HepG2 (cell line): ENCODE data around the gene RTP5. TPM values are rescaled to one million over a fixed set of nuclear protein-coding genes. Genes with fewer than 3 reads are reported as not detected.

Source experiments
- ATAC-seq: fragments of 200-7000 bp; cut with Tn5 transposase; 3 replicates; pipeline ENCODE4 v1.9.1; 2020; ENCODE audit warnings: mild to moderate bottlenecking, moderate library complexity
- BruUV-seq: library from RNA; stranded (reverse); fragments of 400-500 nt; replicated peaks from 2 replicates; lab custom pipeline; 2021; lab: Mats Ljungman, UMichigan
- CTCF ChIA-PET: fragments of 300-600 bp; formaldehyde crosslinking; extraction: SDS; loops from one replicate; lab custom pipeline; 2021; ENCODE audit warnings: low total read pairs, inconsistent platforms, low intra/inter-chr PET ratio; lab: Yijun Ruan, JAX
- POLR2A ChIA-PET: fragments of 350-600 bp; sonication (Branson Sonifier 250); formaldehyde crosslinking; loops from one replicate; lab custom pipeline; 2020; ENCODE audit warnings: antibody characterized with exemption, inconsistent platforms; lab: Yijun Ruan, JAX
- DNase-seq: peaks from one replicate; pipeline ENCODE4 v3.0.0-alpha.2; 2015; ENCODE audit warnings: low spot score
- FAIRE-seq: peaks from 3 replicates; lab custom pipeline; 2011; peaks lifted over from hg19 to GRCh38; lab: Jason Lieb, UNC
- H2AFZ ChIP-seq: one replicate; pipeline ENCODE4 v1.6.1; 2011; ENCODE audit warnings: low read length, inconsistent platforms
- H3K27ac ChIP-seq: fragments of 300-600 bp; 3 replicates; pipeline ENCODE4 v1.8.0; 2011; ENCODE audit warnings: mixed run types, mild to moderate bottlenecking, mixed read lengths, low read length, inconsistent platforms; ENCODE audit not compliant: insufficient read depth; ENCODE audit errors: extremely low read length
- H3K27me3 ChIP-seq, 2 experiments: fragments of 200-600 bp in 1 of 2; 2 replicates in 1 of 2; 3 replicates in 1 of 2; pipeline versions ENCODE4 v1.6.0 to v1.8.0; 2011; ENCODE audit warnings: low read length in 2 of 2, mild to moderate bottlenecking in 2 of 2, moderate library complexity in 2 of 2, inconsistent platforms in 1 of 2; ENCODE audit not compliant: insufficient read depth in 2 of 2, control insufficient read depth in 1 of 2
- H3K36me3 ChIP-seq, 2 experiments: fragments of 200-600 bp in 1 of 2; replicated peaks in 1 of 2; 2 replicates in 1 of 2; 3 replicates in 1 of 2; pipeline versions ENCODE4 v1.5.1 to v1.8.0; 2011; ENCODE audit warnings: low read length in 2 of 2, inconsistent platforms in 1 of 2; ENCODE audit not compliant: insufficient read depth in 2 of 2, control insufficient read depth in 1 of 2
- H3K4me1 ChIP-seq: 2 replicates; pipeline ENCODE4 v1.5.1; 2012; ENCODE audit warnings: low read length, inconsistent platforms; ENCODE audit not compliant: insufficient read depth
- H3K4me2 ChIP-seq: 2 replicates; pipeline ENCODE4 v1.6.0; 2011; ENCODE audit warnings: low read depth, low read length, inconsistent platforms
- H3K4me3 ChIP-seq, 3 experiments: fragments of 200-600 bp in 1 of 3; sonication (generic), shearing (Covaris generic) in 1 of 3; replicated peaks in 1 of 3; 2 replicates each; pipeline ENCODE4 v1.5.1; 2011 to 2016; ENCODE audit warnings: low read length in 3 of 3, inconsistent platforms in 2 of 3, low read depth in 2 of 3, mild to moderate bottlenecking in 2 of 3, control low read depth in 1 of 3, mixed read lengths in 1 of 3; ENCODE audit not compliant: insufficient read depth in 1 of 3
- H3K79me2 ChIP-seq: one replicate; pipeline ENCODE4 v1.6.1; 2011; ENCODE audit warnings: low read length, inconsistent platforms; ENCODE audit not compliant: insufficient read depth
- H3K9ac ChIP-seq: 2 replicates; pipeline ENCODE4 v1.6.0; 2011; ENCODE audit warnings: mild to moderate bottlenecking, low read depth, low read length, inconsistent platforms; ENCODE audit not compliant: insufficient read depth
- H3K9me3 ChIP-seq: 2 replicates; pipeline ENCODE4 v1.5.1; 2012; ENCODE audit warnings: mild to moderate bottlenecking, low read length
- H4K20me1 ChIP-seq: 2 replicates; pipeline ENCODE4 v1.6.0; 2011; ENCODE audit warnings: inconsistent platforms, mild to moderate bottlenecking, low read length, moderate library complexity; ENCODE audit not compliant: insufficient read depth
- ATAD3A ChIP-seq: sonication (generic); formaldehyde crosslinking; IDR thresholded peaks from 2 replicates; pipeline ENCODE4 v1.4.0; 2020; ENCODE audit warnings: missing genetic modification reagents
- ATF7-NPFF ChIP-seq: sonication (generic); formaldehyde crosslinking; IDR thresholded peaks from 2 replicates; pipeline ENCODE4 v1.8.1; 2023; ENCODE audit warnings: mild to moderate bottlenecking, low read depth, missing genetic modification reagents, moderate library complexity
- CENPBD1 ChIP-seq: sonication (generic); formaldehyde crosslinking; IDR thresholded peaks from 2 replicates; pipeline ENCODE4 v1.8.0; 2022; ENCODE audit warnings: missing genetic modification reagents, low read depth, mild to moderate bottlenecking, borderline replicate concordance
- GABPB1 ChIP-seq: IDR thresholded peaks from 2 replicates; pipeline ENCODE4 v1.6.1; 2016; ENCODE audit warnings: mild to moderate bottlenecking, missing genetic modification reagents, moderate library complexity, missing compliant biosample characterization
- IKZF1 ChIP-seq: fragments of 450-650 bp; IDR thresholded peaks from 2 replicates; pipeline ENCODE4 v1.7.1; 2016
- MAF1 ChIP-seq: sonication (generic); formaldehyde crosslinking; IDR thresholded peaks from 2 replicates; pipeline ENCODE4 v1.5.0; 2020; ENCODE audit warnings: missing genetic modification reagents, borderline replicate concordance
- NFATC3 ChIP-seq: sonication (generic); formaldehyde crosslinking; IDR thresholded peaks from 2 replicates; pipeline ENCODE4 v1.5.1; 2020; ENCODE audit warnings: mild to moderate bottlenecking, missing genetic modification reagents
- NFIC ChIP-seq: IDR thresholded peaks from 2 replicates; pipeline ENCODE4 v1.6.1; 2012; ENCODE audit warnings: mild to moderate bottlenecking, low read length, inconsistent platforms
- PRDM10 ChIP-seq: sonication (generic); formaldehyde crosslinking; IDR thresholded peaks from 2 replicates; pipeline ENCODE4 v1.4.0; 2020; ENCODE audit warnings: low read depth, missing genetic modification reagents
- SCMH1 ChIP-seq: sonication (generic); formaldehyde crosslinking; IDR thresholded peaks from 2 replicates; pipeline ENCODE4 v1.9.0; 2021; ENCODE audit warnings: missing genetic modification reagents, mild to moderate bottlenecking, borderline replicate concordance
- ZBTB46 ChIP-seq: sonication (generic); formaldehyde crosslinking; IDR thresholded peaks from 2 replicates; pipeline ENCODE4 v1.4.0; 2020; ENCODE audit warnings: mild to moderate bottlenecking, missing genetic modification reagents, borderline replicate concordance
- ZNF124 ChIP-seq: sonication (generic); formaldehyde crosslinking; IDR thresholded peaks from 2 replicates; pipeline ENCODE4 v1.4.0; 2020; ENCODE audit warnings: missing genetic modification reagents
- ZNF329 ChIP-seq: sonication (generic); formaldehyde crosslinking; IDR thresholded peaks from 2 replicates; pipeline ENCODE4 v1.9.0; 2021; ENCODE audit warnings: low read depth, mild to moderate bottlenecking, missing genetic modification reagents
- ZNF343 ChIP-seq: sonication (generic); formaldehyde crosslinking; IDR thresholded peaks from 2 replicates; pipeline ENCODE4 v1.4.0; 2020; ENCODE audit warnings: mild to moderate bottlenecking, missing genetic modification reagents
- ZNF543 ChIP-seq: sonication (generic); formaldehyde crosslinking; IDR thresholded peaks from 2 replicates; pipeline ENCODE4 v1.4.0; 2020; ENCODE audit warnings: mild to moderate bottlenecking, missing genetic modification reagents
- ZNF614 ChIP-seq: IDR thresholded peaks from 2 replicates; pipeline ENCODE4 v1.6.1; 2018; ENCODE audit warnings: missing biosample characterization, missing genetic modification reagents, inconsistent platforms, borderline replicate concordance
- ZNF746 ChIP-seq: sonication (generic); formaldehyde crosslinking; IDR thresholded peaks from 2 replicates; pipeline ENCODE4 v1.8.0; 2022; ENCODE audit warnings: mild to moderate bottlenecking, missing genetic modification reagents
- WGBS: methylation state at CpG from one replicate; pipeline ENCODE4 v1.1.6; 2017; ENCODE audit warnings: low lambda C conversion rate; 5-methylcytosine and 5-hydroxymethylcytosine counted together
- in situ Hi-C: cut with HindIII; loops from 2 replicates; pipeline ENCODE4 v1.10.0; 2017; ENCODE audit warnings: low pct_unique_long_range_greater_than_20kb; ENCODE audit not compliant: extremely low pct_ligation_motif_present
- intact Hi-C: fragments of 100-400 bp; cut with micrococcal nuclease; formaldehyde crosslinking; loops from one replicate; pipeline ENCODE4 v1.10.0; 2022; ENCODE audit not compliant: unreplicated experiment
- polyA plus RNA-seq, 8 experiments: library from polyadenylated mRNA; depleted of rRNA in 3 of 8; stranded (reverse) in 7 of 8; unstranded in 1 of 8; fragments of >200 nt; fragmentation: Illumina TruSeq in 4 of 8; extraction: Trizol in 4 of 8; gene quantifications; 2 replicates each; pipeline versions ENCODE4 v1.2.1 to v1.2.3, GENCODE V29; 2011 to 2016; ENCODE audit warnings: low read depth in 4 of 8, missing spikeins in 1 of 8, mixed read lengths in 1 of 8; ENCODE audit not compliant: insufficient read depth in 1 of 8
- total RNA-seq, 5 experiments: library from RNA; depleted of rRNA; stranded (reverse); fragments of >200 nt; fragmentation: Illumina TruSeq; extraction: Trizol; gene quantifications; 2 replicates each; pipeline ENCODE4 v1.2.3, GENCODE V29; 2016; ENCODE audit warnings: low read depth in 1 of 5

Gene RTP5
- total and polyA plus RNA-seq, 2 of the 13 experiments (the other 11 are each of a cell fraction or from before 2014, with no cell fraction given), result not detected

- Histone ChIP-seq H3K9me3 (peaks cover 21% of the 10 kb centered on the region), H3K27ac (no peak overlapping the region), H4K20me1 (no peaks in the 10 kb centered on the region), H3K4me1 (0 out of 2 replicates have a peak, but pooled peaks cover 4% of the 10 kb centered on the region), H3K9ac (no peak overlapping the region), H3K27me3 (peaks cover 6 to 28% of the 10 kb centered on the region in 2 experiments; a peak in 4 of 5 replicates), H3K79me2 (no peaks in the 10 kb centered on the region), H3K36me3 (no peaks in the 10 kb centered on the region), H3K4me3 (no peak overlapping the region), H3K4me2 (no peak overlapping the region), H2AFZ (no peak overlapping the region)
- in situ Hi-C loops, result loop anchor here (10.0 kb wide), 1 partner anchor 138 kb away; the partner anchor contains the start of gene D2HGDH
- FAIRE-seq, result no peak
- ATAC-seq, result no peak
- TF ChIP-seq ZNF343 (CRISPR knock-in tag) (no peak), ATF7-NPFF (no peak), ZNF329 (CRISPR knock-in tag) (no peak), CENPBD1 (CRISPR knock-in tag) (no peak), NFATC3 (CRISPR knock-in tag) (no peak), GABPB1 (CRISPR knock-in tag) (no peak), ATAD3A (no peak), ZNF746 (CRISPR knock-in tag) (no peak), SCMH1 (CRISPR knock-in tag) (no peak), MAF1 (no peak), NFIC (no peak), IKZF1 (no peak), ZNF124 (no peak), ZNF614 (CRISPR knock-in tag) (no peak), ZNF543 (CRISPR knock-in tag) (no peak), PRDM10 (CRISPR knock-in tag) (no peak), ZBTB46 (no peak)
- CTCF ChIA-PET, result no interaction called here
- intact Hi-C loops, result no loop called here
- DNase-seq, result no peak
- no TSS peak for BruUV-seq
- POLR2A ChIA-PET, result no interaction called here
- 73% methylated on average over 48 of the region's 54 CpGs for WGBS
Observed at GRCh38 chr2:241873081-241873802, 3.7 kb downstream of the RTP5 start.
